ENCODE data around the gene MAP4.
A peak's percentile ranks its signal among the peaks of the same experiment; 100 is the strongest.

MAP4 gene

DNA sequence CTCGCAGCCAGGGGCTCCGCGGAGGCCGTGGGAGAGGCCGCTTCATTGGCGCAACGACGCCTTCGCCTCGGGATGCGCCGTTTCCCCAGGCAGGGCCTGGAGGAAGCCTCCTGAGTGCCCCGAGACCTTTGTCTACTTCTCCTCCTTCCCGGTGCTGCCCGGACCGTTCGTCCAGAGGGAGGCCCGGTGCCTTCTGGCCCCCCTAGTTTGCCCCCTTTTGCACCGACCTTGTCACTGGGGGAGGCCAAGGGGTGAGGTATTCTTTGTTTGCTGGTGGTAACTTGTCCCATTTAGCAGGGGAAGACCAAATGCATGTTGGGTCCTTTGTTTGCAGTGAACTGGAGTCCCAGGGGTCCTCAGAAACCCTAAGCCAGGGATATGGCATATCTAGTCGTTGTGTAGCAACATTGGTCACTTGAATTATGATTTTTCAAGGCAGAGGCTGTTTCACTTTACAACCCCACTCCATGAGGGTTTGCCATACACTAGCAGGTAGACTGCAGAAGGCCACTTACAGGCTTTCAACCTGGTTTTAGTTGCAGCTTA is 212.7 kb downstream of the MAP4 start:
- peaks cover 26% of the 10 kb centered on the region for H3K36me3 ChIP-seq (ENCODE audit: insufficient read depth, low read depth, low read length)
- peak overlapping the region; percentile 97 for H3K4me3 ChIP-seq (ENCODE audit: low read length)
- H3K27ac ChIP-seq (ENCODE audit: low read length), result peak overlapping the region; percentile 73
- no peaks in the 10 kb centered on the region for H3K27me3 ChIP-seq (ENCODE audit: insufficient read depth, low read length)
- H3K9ac ChIP-seq (ENCODE audit: low read depth, low read length), result peak overlapping the region; percentile 94
- H3K9me3 ChIP-seq (ENCODE audit: insufficient read depth, low read depth, low read length), result no peaks in the 10 kb centered on the region
- H3K4me1 ChIP-seq (ENCODE audit: insufficient read depth, low read length), result peaks cover 8% of the 10 kb centered on the region; the same call in 1 of the 2 replicates

DNA sequence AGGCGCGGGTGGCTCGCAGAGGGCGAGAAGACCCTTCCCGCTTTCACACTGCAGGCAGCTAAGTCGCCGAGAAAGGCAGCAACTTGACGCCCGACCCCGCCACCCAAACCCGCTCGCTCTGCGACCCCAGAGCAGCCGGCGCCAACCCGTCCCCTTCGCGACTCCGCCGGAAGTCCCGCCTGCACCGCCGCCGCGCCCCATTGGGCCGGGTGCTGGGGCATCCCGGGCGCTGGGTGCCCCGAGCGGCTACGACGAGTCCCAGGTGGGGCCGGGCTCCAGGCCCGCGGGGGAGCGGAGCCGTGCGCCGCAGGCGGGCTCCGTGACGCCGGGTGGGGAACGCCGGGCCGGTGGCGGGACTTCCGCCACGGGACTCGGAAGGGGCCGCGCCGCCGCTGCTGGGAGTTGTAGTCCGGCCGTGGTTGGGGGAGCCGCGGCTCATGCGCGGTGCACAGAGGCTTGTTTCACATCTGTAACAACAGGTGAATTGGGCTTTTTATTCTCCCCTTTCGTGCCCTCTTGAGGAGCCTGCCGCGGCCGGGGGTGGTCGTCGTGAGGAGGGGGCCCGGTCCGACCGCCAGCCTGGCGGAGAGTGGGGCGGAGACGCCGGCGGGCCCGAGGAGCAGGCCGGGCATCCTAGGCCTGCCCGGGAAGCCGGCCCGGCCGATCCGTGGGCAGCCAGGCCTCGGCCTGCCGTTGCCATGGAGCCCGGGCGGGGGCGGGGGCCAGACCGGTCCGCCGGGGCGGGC is 213.3 kb downstream of the MAP4 start, which contains the start of gene DHX30:
Gene DHX30, plus strand, starts transcription at position 405 of the 746 bp plus-strand sequence. CDS start 7,546 bp downstream, outside the sequence.
- peaks cover 23% of the 10 kb centered on the region for H3K36me3 ChIP-seq (ENCODE audit: insufficient read depth, low read depth, low read length)
- peak within 1 kb of the TSS; percentile 94 for H3K9ac ChIP-seq (ENCODE audit: low read depth, low read length)
- peak within 1 kb of the TSS; percentile 97 for H3K4me3 ChIP-seq (ENCODE audit: low read length)
- peaks cover 8% of the 10 kb centered on the region; the same call in 1 of the 2 replicates for H3K4me1 ChIP-seq (ENCODE audit: insufficient read depth, low read length)
- H3K9me3 ChIP-seq (ENCODE audit: insufficient read depth, low read depth, low read length), result no peaks in the 10 kb centered on the region
- peak within 1 kb of the TSS; percentile 73 for H3K27ac ChIP-seq (ENCODE audit: low read length)
- H3K27me3 ChIP-seq (ENCODE audit: insufficient read depth, low read length), result no peaks in the 10 kb centered on the region
